Osteocyte (in vitro differentiated cells): ENCODE data around the gene TULP1. TPM values are rescaled to one million over a fixed set of nuclear protein-coding genes. Genes with fewer than 3 reads are reported as not detected.

Experiments used
- DNase-seq: peaks from one replicate; pipeline ENCODE4 v3.0.0; 2021; ENCODE audit warnings: mixed read lengths; ENCODE audit not compliant: unreplicated experiment; ENCODE audit errors: extremely low spot score
- H3K27ac Mint-ChIP-seq: one replicate; pipeline ENCODE4 v1.8.0; 2021; ENCODE audit warnings: mild to moderate bottlenecking, mixed read lengths; ENCODE audit not compliant: unreplicated experiment
- H3K27me3 Mint-ChIP-seq: one replicate; pipeline ENCODE4 v1.8.0; 2021; ENCODE audit warnings: mixed read lengths; ENCODE audit not compliant: unreplicated experiment
- H3K36me3 Mint-ChIP-seq: one replicate; pipeline ENCODE4 v1.8.0; 2021; ENCODE audit warnings: mixed read lengths; ENCODE audit not compliant: unreplicated experiment
- H3K4me1 Mint-ChIP-seq: one replicate; pipeline ENCODE4 v1.8.0; 2021; ENCODE audit warnings: mixed read lengths; ENCODE audit not compliant: unreplicated experiment
- H3K4me3 Mint-ChIP-seq: one replicate; pipeline ENCODE4 v1.8.0; 2021; ENCODE audit warnings: mild to moderate bottlenecking, moderate library complexity, mixed read lengths; ENCODE audit not compliant: unreplicated experiment
- H3K9me3 Mint-ChIP-seq: one replicate; pipeline ENCODE4 v1.8.0; 2021; ENCODE audit warnings: mixed read lengths; ENCODE audit not compliant: unreplicated experiment
- CTCF ChIP-seq: fragments of 200-600 bp; sonication (generic); IDR thresholded peaks from 2 replicates; pipeline ENCODE4 v1.5.0; 2021; ENCODE audit warnings: antibody characterized with exemption, mild to moderate bottlenecking, moderate library complexity
- total RNA-seq: library from RNA; stranded (reverse); gene quantifications from 2 replicates; pipeline ENCODE4 v1.2.1, GENCODE V29; 2021

Gene TULP1
- total RNA-seq, 1 donor from 2014 or later = not detected

GRCh38 chr6:35534407-35535170 lies 21.9 kb upstream of the TULP1 start:
- Mint-ChIP-seq H3K27ac (no peak overlapping the region), H3K4me3 (no peak overlapping the region)

GRCh38 chr6:35533981-35534380 lies 21.3 kb upstream of the TULP1 start:
- Mint-ChIP-seq H3K9me3 (no peaks in the 10 kb centered on the region), H3K27me3 (peaks cover 8% of the 10 kb centered on the region), H3K4me1 (peaks cover 6% of the 10 kb centered on the region), H3K4me3 (no peak overlapping the region), H3K27ac (no peak overlapping the region), H3K36me3 (no peaks in the 10 kb centered on the region)
- TF ChIP-seq CTCF = no peak
- no peak for DNase-seq

More at GRCh38 chr6:35534407-35535170, 21.9 kb upstream of the TULP1 start:
- no peaks in the 10 kb centered on the region for H3K36me3 Mint-ChIP-seq
- H3K9me3 Mint-ChIP-seq = no peaks in the 10 kb centered on the region
- DNase-seq = no peak
- H3K4me1 Mint-ChIP-seq = peaks cover 6% of the 10 kb centered on the region
- peaks cover 13% of the 10 kb centered on the region for H3K27me3 Mint-ChIP-seq
- TF ChIP-seq CTCF = no peak

GRCh38 chr6:35532126-35532525 lies 19.4 kb upstream of the TULP1 start:
- Mint-ChIP-seq H3K4me3 (no peak overlapping the region), H3K36me3 (no peaks in the 10 kb centered on the region), H3K27ac (no peak overlapping the region), H3K9me3 (no peaks in the 10 kb centered on the region), H3K27me3 (peaks cover 14% of the 10 kb centered on the region), H3K4me1 (peaks cover 6% of the 10 kb centered on the region)
- no peak for DNase-seq
- no peak for TF ChIP-seq CTCF

- Mint-ChIP-seq H3K27ac (no peak overlapping the region), H3K27me3 (peaks cover 6% of the 10 kb centered on the region), H3K4me3 (no peak overlapping the region), H3K4me1 (peaks cover 3% of the 10 kb centered on the region), H3K9me3 (no peaks in the 10 kb centered on the region), H3K36me3 (no peaks in the 10 kb centered on the region)
- no peak for TF ChIP-seq CTCF
- no peak for DNase-seq
Measured at GRCh38 chr6:35524380-35525020, 11.8 kb upstream of the TULP1 start.
